GM21528 (cell line): ENCODE results near the gene SLC4A5.

Source experiments
- ATAC-seq: cut with Tn5 transposase; IDR thresholded peaks from one replicate; pipeline ENCODE4 v1.9.1; 2021; ENCODE audit warnings: mild to moderate bottlenecking, moderate library complexity; ENCODE audit not compliant: unreplicated experiment, low FRiP score

SLC4A5 gene

DNA sequence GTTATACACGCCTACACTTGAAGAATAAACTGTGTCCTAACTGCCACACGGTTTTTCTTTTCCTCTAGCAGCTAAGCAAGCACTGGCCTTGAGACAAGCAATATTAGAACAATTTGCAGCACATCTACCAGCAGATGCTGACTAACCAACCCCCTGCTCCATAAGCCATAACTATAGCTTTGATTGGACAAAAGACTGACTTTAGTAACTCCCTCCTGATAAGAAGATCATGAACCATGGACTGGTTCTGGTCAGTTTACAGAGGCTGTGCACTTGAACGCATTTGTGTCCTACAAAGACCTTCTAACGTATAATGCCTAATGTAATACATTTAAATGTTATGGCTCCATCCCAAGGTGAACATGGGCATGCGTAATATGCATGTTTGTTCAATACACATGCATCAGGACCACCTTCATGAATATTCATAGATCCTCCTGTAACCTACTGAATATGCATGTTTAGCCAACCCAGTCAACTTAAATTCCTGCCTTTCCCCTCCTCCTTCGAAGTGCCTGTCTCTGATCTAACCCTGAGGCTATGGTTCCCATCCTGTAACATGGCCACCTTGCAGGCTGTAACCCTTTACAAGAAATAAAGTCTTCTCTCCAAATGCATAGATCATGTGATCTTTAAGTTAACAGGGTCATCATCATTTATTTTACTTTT, 26.5 kb downstream of the SLC4A5 start:
- ATAC-seq, result no peak

DNA sequence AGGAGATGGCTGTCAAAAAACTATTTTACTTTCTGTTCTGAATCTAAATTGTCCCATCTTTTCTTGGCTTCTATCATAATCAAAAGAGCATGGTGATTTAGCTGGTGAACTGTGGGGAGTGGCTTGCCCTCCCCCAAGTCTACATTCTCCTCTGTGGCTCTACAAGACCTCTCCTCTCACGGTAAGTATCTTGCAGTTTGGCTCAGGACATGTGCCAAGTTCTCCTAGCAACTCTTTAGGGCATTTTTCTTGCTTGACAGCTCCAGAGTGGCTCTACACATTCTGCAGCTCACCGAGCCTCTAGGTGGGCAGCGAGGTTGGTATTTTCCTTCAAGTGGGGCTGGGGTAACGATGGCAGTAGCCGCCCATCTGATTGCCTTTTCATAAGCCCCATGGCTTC, 29.1 kb downstream of the SLC4A5 start:
- ATAC-seq, result no peak

DNA sequence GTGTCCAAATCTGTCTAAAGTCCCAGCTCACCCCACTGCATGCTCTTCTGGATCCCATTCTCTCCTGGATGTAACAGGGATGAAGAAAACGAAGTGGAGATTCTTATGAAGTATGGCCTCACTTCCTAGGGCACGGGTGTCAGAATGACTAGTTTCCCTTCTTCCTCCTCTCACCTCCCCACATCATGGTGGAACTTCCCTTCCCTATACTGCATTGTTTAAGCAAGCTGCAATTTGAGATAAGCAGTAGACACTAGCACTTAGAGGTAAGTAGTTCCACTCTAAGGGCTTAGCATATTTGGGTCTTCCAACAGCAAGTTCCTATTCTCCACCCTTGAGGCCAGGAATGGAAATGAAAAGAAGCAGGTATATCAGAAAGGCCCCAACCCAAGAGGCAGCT, 29.7 kb downstream of the SLC4A5 start:
- ATAC-seq, result no peak

DNA sequence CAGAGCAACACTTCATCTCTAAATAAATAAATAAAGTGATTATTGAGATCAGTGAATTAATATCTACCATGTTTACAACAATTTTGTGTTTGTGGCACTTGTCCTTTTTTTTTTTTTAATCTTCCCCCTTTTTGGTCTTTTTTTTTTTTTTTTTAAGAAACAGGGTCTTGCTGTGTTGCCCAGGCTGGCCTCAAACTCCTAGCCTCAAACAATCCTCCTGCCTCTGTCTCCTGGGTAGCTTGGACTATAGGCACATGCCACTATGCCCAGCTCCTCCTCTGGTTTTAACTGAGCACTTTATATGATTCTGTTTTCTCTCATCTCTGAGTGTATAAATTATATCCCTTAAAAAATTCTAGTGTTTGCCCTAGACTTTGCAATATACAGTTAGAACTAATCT, 30.3 kb downstream of the SLC4A5 start:
- no peak for ATAC-seq

DNA sequence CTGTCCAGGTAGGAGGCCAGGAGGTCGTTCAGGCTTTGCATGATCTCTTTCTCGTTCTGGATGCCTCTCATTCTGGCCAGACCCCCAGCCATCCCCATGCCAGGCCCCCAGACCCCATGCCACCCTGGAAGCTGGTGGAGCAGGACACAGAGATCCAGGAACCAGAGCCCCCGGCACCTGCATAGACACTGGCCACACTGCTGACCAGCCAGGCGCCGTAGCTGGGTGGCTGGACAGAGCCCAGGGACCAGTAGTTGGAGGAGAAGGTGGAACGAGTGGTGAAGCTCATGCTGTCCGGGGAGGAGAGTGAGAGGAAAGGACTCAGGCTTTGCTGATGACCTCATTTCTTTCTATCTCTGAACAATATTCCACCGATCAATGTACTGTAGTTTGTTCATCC, 35.5 kb downstream of the SLC4A5 start:
- ATAC-seq, result no peak

DNA sequence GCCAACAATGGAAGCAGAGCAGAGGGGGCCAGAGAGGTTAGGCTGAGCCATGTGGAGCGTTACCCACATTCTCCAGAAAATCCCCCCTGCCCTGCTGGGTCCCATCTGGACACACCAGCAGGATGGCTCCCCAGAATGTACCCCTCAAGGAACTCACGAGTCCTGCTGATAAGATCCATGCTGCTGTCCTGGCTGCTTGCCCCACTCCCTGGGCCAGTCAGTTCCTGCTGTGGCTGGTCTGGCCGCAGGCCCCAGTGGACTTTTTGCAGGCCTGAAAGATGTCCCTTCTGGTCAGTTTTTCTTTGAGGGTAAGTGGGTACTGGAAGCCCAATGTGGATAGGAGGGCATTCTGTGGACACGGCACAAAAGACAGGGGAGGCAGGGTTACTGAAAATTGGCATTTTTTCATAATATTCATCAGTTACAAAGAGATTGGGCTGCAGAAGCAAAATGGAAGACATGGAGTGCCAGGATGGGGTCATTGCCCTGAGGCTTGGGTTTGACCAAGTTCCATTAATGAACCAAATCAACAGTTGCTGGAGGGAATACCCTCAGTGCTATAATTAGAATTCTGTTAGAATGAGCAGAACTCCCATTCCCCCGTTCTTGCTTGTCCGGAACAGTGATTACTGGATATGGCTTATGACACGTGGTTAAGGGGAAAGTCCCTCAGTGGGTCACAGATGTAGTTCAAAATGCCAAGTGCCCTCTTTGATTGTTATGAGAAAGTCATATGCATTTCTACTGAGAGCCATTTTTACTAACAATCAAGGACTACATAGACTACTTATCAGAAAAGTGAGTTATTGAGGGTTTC, 38.7 kb downstream of the SLC4A5 start:
- no peak for ATAC-seq

DNA sequence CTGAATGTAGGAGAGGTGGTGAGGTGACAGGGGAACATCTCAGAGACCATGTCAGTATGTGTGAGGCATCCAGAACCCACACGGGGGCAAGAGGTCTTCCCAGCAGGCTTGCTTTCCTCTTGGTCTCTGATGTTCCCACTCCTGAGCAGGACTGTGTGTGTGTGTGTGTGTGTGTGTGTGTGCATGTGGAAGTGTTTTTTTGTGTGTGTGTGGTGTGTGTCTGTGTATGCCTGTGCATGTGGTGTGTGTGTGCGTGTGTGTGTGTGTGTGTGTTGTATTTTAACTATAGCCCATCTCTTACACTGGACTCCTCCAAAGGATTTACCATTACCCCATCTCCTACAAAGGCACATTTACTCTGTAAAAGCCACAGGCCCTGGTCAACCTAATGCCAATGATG, 40.4 kb downstream of the SLC4A5 start:
- no peak for ATAC-seq

DNA sequence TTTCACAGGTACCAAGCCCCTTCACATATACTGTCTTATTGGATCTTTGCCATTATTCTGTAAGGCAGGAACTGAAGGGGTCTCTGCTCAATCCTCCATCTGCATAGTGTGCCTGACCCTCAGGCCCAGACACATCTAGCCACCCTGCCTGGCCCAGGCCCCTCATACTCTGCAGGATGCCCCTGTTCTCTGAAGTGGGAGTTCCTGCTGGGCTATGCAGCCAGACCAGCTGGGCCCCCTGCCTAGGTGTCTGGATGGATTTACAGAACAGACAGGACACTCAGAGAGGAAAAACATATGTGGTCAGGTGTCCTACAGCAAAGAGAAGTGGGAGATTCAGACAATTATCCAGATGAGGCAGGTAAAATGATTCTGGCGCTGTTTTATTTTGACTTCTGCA, 42.0 kb downstream of the SLC4A5 start:
- ATAC-seq, result no peak

DNA sequence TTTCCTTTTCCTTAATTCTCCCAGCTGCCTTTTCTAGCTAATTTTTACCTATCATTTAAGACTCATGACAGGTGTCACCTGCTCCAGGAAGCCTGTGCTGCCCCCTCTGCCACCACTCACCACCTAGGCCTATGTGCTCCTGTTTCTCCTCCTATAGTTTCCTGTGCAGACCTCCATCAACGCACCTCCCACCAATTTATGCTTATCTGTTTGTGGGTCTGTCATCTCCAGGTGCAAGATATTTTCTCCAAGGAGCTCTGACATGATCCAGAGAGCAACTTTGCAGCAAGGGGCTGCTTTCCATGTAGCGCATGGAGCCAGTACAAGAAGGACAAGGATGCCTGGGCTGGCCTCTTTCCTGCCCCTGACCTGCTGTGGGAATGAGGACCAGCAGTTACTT, 42.7 kb downstream of the SLC4A5 start:
- no peak for ATAC-seq

DNA sequence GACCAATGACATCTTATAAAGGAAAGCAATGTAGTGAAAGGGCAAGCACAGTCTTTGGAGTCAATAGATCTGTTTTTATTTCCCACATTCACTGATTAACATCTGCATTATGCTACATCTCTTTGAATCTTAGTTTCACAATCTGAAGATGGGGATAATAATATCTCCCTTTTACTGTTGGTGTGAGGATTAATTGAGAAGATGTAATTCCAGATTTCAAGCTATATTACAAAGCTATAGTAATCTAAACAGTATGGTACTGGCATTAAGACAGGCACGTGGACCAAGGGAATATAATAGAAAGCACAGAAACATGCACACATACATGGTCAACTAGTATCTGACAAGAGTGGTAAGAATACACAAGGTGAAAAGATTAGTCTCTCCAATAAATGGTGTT, 45.3 kb downstream of the SLC4A5 start:
- no peak for ATAC-seq

DNA sequence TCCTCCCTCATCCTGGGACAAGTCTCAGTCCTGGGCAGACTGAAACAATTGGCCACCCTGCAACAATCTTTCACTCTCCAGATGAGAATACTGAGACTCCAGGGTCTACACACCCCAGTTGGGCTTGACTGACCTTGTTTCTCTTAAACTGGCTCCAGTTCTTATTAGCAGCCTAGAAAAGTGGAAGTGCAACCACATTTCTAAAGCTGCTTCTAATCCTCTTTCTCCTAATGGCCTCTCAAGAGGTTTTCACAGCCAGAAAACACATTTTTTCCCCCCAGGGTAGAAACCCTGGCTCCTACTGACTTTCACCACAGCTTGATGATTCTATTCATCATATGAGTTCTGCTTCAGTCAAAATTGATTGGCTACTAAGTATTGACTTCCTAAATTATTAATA, 45.8 kb downstream of the SLC4A5 start:
- ATAC-seq, result no peak

DNA sequence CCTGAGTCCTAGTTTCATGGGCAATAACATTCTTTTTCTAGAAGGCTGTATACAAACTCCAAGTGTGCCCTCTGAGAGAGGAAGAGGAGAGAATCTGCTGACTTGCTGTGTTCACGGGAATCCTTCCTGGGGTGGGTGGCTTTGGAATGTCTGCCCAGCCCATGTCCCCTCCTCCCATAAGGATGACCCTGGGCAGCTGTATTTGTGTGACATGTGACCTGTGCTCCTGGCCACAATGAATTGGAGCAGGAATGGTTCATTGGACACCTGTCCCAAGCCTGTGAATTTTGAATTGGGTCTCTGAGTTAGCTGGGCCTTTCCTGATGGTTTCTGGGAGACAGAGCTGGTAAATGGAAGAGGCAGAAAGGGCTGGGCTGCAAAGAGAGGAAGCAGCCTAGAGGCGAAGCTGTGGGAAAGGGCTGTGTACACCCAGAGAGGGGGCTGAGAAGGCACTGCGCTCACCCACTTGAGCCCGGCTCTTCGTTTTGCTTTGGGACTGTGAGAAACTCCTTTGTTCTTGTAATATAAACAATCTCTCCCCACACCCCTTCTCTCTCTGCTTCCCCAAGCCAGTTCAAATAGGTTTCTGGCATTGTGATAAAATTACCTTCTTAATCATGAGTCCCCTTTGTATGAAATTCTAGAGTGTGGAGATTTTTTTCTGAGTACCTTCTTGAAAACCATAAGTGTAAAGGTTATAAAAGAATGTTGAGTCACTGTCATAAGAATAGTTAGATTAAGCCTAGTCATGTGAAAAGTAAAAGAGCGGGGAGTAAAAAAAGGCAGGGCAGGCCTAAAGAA, 49.8 kb downstream of the SLC4A5 start:
- no peak for ATAC-seq

DNA sequence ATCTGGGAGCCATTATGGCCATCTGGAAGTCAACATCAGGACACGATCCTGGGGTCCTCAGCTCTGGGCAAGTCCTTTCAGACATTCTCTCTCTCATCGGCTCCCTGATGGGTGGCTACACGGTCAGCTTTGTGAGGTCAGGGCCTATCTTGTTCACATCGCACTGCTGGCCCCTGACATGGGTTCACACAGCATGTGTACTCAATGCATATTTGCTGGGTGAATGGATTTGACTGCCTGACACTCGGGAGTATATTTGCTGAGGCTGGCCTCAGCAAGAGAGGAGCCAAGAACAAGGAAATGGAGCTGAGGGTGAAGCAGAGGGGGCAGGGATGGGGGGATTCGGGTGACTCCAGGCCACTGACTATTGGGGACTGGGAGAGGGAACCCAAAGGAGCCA, 50.5 kb downstream of the SLC4A5 start:
- no peak for ATAC-seq

DNA sequence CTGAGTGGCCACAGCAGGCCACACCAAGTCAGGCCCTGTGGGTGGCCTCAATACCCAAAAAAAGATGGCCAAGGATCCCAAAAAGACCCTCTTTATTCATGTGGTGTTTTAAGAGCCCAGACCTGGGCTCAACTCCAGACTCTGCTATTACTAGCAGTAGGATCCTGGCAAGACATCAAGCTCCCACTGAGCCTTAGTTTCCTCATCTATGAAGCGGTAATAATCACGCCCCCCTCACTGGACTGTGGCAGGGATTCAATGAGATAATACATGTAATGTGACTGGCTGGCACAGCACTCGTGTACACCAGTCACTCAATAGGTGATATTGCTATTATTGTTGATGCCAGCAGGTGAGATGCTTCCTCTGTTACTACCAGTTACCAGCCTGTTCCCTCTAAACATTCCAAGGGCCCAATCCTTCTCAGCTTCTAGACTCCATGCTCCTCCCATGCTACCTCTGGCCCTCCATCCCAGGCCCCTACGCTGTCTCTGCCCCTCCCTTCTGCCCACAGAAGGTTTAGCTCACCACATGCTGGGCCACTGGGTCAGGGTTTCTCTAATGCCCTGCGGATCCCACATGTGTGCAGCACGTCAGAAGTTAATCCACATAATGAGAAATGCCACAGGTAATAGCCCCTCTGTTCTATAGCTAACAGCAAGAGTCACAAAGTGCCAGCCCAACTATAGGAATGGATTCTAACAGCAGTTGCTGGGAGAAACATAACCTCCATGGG, 51.2 kb downstream of the SLC4A5 start:
- no peak for ATAC-seq

DNA sequence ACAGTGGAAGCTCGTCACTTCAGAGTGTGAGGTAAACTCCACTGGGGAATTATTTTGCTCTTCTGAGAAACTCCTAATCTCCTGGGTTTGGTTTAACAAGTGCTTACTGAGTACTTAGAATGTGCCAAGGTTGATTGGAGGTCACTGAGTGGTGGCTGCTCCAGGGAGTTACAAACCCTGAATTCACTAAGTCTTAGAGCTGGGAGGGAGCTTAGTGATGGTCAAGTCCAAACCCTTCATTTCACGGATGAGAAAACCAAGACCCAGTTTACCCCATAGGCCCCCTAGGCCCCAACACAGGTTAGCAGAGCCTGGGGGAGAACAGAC, 52.0 kb downstream of the SLC4A5 start:
- peak; percentile 4 for ATAC-seq

DNA sequence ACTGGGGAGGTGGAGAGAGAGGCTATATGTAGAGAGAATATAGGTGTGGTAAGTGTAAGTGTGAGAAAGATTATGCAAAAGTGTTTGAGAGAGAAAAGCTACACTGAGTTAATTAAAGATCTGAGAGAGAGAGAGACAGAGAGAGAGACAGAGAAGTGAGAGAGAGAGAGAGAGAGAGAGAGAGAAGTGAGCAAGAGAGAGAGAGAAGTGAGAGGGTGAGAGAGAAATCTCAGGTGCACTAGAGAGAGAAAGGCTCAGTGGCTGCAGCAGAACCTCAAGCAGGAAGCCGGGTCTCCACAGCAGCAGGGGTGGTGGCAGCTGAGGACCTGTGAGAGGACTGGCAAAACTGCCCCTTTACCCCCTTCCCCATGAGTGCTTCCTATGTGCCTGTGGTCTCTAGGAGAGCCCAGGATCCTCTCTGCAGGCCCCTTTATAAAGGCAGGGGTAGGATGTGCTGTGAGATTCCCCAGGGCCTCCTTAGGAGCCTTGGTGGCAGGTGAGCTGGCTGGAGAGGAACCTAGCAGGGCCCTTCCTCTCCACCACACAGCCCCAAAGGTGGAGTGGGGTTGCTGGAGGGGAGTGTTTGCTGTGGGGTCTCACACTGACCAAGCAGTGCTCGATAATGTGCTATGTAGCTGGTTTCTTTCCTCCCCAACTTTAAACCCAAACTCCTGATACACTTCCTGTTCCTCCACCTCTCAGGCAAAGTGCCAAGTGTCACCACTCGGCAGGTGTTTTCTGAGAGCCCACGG, 52.6 kb downstream of the SLC4A5 start:
- peak; percentile 71 for ATAC-seq

DNA sequence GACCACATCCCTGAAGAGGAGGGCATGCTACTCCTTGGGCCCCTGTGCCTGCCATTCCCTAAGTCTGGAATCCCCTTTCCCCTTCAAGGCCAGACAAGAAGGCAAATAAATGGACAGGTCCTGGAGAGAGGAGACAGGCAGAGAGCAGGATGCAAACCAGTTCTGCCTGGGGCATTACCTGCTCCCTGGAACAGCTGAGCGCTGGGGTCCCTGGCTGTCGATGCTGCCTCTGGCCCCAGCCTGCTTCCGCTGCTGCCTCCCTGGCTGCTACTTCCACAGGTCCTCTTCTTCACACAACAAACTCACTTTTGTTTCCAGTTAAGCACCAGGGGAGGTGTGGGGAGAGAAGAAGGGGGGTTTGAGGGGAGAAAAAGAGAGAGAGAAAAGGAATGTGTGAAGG, 53.1 kb downstream of the SLC4A5 start:
- ATAC-seq, result no peak

DNA sequence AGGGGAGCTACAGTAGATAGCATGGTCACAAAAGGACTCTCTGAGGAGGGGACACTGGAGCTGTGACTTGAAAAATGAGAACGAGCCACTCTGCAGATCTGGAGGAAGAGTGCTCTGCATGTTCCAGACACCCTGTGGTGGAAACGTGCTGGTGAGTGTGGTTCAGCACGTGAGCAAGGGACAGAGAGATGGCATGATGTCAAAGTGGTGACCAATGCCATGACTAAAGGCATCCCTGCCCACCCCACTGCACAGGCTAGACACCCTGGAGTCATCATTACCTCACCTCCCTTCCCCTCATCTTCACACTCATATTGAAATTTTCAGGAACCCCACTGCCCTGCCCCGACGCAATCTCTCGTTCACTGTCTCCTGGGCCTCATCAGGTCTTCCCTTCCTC, 56.5 kb downstream of the SLC4A5 start:
- ATAC-seq, result no peak

DNA sequence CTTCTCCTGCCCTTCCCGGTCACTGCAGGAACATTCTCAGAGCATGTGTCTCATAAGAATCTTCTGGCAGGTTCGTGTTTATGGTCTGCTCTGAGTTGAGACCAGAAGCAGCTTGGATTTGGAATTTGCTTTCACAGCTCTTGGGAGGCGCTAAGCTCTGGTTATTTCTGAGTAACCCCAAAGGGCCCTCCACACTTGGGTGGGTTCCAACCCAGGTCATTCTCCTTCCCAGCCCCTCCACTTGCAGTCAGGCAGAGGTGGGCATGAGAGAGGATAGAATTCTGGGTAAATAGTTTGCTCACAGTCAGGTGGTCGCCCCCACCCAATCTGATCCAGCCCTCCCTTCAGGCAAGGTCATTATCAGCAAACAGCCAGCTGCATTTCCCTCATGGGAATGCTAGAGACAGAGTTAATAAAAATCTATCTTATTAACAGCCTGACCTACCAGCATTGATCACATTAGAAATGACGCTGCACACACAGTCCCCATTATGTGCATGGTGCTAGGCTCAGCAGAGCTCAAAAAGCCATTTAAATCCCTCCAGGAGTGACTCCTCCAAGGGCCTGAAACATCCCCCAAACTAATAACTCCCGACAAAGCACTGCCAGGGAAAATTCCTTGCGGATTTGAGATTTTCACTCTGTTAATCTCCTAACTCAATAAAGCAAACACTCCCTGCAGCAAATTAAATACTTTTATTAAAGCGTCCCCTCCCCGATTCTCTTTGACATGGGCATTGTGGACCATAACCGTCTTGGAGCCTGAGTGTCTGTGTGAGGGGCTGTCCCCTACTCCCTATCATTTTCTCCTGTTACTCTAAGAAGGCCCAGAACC, 61.9 kb downstream of the SLC4A5 start:
- no peak for ATAC-seq
